ENCODE results near the gene C15orf62. TPM values are rescaled to one million over a fixed set of nuclear protein-coding genes. Genes with fewer than 3 reads are reported as not detected.
A peak's percentile ranks its signal among the peaks of the same experiment; 100 is the strongest.

C15orf62 gene
- total RNA-seq, 1 donor from 2014 or later: 0.44 TPM

DNA sequence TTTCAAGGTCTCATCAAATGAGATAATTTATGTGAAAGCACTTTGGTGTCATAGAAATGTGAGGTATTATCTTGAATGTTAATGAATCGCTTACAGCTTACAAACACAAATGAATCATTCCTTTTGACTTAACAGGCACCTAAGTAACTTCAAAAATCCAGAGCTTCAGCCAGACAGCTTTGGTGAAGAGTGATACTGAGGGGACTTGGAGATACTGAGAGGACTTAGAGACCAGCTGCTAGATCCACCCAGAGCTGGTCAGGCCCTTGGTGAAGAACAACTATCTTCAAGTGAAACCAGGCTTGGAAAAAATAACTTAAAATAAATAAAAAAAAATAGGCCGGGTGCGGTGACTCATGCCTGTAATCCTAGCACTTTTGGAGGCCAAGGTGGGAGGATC lies 20.9 kb downstream of the C15orf62 start:
- Mint-ChIP-seq H3K27me3 (ENCODE audit: low read depth) (no peaks in the 10 kb centered on the region), H3K36me3 (ENCODE audit: low read depth) (peaks cover 2% of the 10 kb centered on the region), H3K9me3 (no peaks in the 10 kb centered on the region), H3K4me1 (peaks cover 3% of the 10 kb centered on the region), H3K27ac (ENCODE audit: unreplicated experiment) (no peak overlapping the region), H3K4me3 (no peak overlapping the region)
- TF ChIP-seq CTCF (conservative IDR thresholded peaks at IDR 0.05): no peak
- no peak for DNase-seq (ENCODE audit: low read depth, low spot score)

- no peak overlapping the region for H3K27ac Mint-ChIP-seq (ENCODE audit: unreplicated experiment)
- H3K36me3 Mint-ChIP-seq (ENCODE audit: low read depth): peaks cover 2% of the 10 kb centered on the region
- H3K4me3 Mint-ChIP-seq: no peak overlapping the region
- H3K9me3 Mint-ChIP-seq: no peaks in the 10 kb centered on the region
- no peak for DNase-seq (ENCODE audit: low read depth, low spot score)
- no peak for TF ChIP-seq CTCF (conservative IDR thresholded peaks at IDR 0.05)
- H3K27me3 Mint-ChIP-seq (ENCODE audit: low read depth): no peaks in the 10 kb centered on the region
- H3K4me1 Mint-ChIP-seq: peaks cover 8% of the 10 kb centered on the region
Observed at GRCh38 chr15:40792394-40792793, 22.6 kb downstream of the C15orf62 start.

DNA sequence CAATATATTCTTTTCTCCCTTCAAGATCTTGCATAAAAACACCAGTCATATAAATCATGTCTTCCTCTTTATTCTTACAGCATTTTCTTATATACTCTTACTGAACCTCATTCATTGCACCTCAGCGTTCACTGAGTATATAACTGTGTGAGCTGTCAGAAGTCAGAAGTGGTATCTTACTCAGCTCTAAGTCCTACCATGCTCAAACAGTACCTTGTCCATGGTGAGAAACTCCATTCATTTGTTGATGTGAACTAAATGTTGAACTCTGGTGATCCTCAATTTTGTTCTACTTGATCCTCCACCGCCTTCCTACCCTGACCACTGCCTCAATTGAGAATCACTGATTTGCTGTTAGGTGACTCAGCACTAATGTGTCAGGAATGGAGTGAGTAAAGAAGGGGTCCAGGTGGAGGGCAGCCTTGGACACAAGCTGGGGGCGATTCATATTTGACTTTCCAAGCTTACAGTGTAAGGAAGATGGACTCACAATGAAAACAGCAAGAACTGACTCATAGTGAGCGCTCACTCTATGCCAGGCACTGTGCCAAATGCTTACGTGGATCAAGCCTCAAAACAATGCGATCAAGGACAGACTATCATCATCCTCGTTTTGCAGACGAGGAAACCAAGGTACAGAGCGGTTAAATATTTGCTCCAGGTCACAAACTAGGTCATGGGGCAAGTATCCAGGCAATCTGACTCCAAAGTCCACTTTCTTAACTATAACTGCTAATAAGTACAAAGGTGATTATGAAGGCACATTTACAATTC lies 23.6 kb downstream of the C15orf62 start:
- no peak overlapping the region for H3K27ac Mint-ChIP-seq (ENCODE audit: unreplicated experiment)
- no peak overlapping the region for H3K4me3 Mint-ChIP-seq
- H3K36me3 Mint-ChIP-seq (ENCODE audit: low read depth): peaks cover 2% of the 10 kb centered on the region
- no peaks in the 10 kb centered on the region for H3K27me3 Mint-ChIP-seq (ENCODE audit: low read depth)
- TF ChIP-seq CTCF (conservative IDR thresholded peaks at IDR 0.05): no peak
- no peaks in the 10 kb centered on the region for H3K9me3 Mint-ChIP-seq
- no peak for DNase-seq (ENCODE audit: low read depth, low spot score)
- H3K4me1 Mint-ChIP-seq: peaks cover 14% of the 10 kb centered on the region

GRCh38 chr15:40796041-40796440 lies 26.3 kb downstream of the C15orf62 start:
- Mint-ChIP-seq H3K36me3 (ENCODE audit: low read depth) (peaks cover 2% of the 10 kb centered on the region), H3K27ac (ENCODE audit: unreplicated experiment) (peak overlapping the region; percentile 41), H3K27me3 (ENCODE audit: low read depth) (no peaks in the 10 kb centered on the region), H3K4me3 (no peak overlapping the region), H3K4me1 (peaks cover 25% of the 10 kb centered on the region), H3K9me3 (no peaks in the 10 kb centered on the region)
- DNase-seq (ENCODE audit: low read depth, low spot score): no peak
- no peak for TF ChIP-seq CTCF (conservative IDR thresholded peaks at IDR 0.05)

DNA sequence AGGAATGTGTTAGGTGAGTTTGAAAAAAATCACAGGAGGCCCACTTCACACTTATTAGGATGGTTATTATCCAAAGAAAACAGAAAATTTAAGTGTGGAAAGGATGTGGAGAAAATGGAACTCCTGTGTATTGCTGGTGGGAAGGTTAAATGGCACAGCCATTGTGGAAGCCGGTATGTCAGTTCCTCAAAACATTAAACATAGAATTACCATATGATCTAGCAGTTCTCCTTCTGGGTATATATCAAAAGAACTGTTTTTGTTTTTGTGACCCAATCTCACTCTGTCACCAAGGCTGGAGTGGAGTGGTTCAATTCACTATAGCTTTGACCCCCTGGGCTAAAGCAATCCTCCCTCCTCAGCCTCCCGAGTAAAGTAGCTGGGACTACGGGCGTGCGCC lies 26.7 kb downstream of the C15orf62 start:
- peaks cover 2% of the 10 kb centered on the region for H3K36me3 Mint-ChIP-seq (ENCODE audit: low read depth)
- TF ChIP-seq CTCF (conservative IDR thresholded peaks at IDR 0.05): no peak
- H3K9me3 Mint-ChIP-seq: no peaks in the 10 kb centered on the region
- no peak overlapping the region for H3K4me3 Mint-ChIP-seq
- peaks cover 25% of the 10 kb centered on the region for H3K4me1 Mint-ChIP-seq
- H3K27ac Mint-ChIP-seq (ENCODE audit: unreplicated experiment): peak overlapping the region; percentile 41
- no peak for DNase-seq (ENCODE audit: low read depth, low spot score)
- H3K27me3 Mint-ChIP-seq (ENCODE audit: low read depth): no peaks in the 10 kb centered on the region

All from neural crest cell (in vitro differentiated cells).